Muscle of leg (tissue), 11 donors: ENCODE measurements around the gene FAH. TPM values are rescaled to one million over a fixed set of nuclear protein-coding genes. Genes with fewer than 3 reads are reported as not detected.
A peak's percentile ranks its signal among the peaks of the same experiment; 100 is the strongest.
"Not testable (repeated sequence)": the region's sequence is repeated elsewhere in the genome, so short reads cannot be mapped to it uniquely, and the experiment has no call there.

ENCODE experiments used
- DNase-seq: peaks from one replicate; pipeline ENCODE4 v3.0.0; 2013
- H3K27ac ChIP-seq: one replicate; pipeline ENCODE4 v1.5.1; 2013; ENCODE audit warnings: mild to moderate bottlenecking, low read length, control low read depth
- H3K27me3 ChIP-seq: one replicate; pipeline ENCODE4 v1.6.1; 2013; ENCODE audit warnings: low read length; ENCODE audit not compliant: control insufficient read depth, insufficient read depth
- H3K36me3 ChIP-seq: one replicate; pipeline ENCODE4 v1.6.1; 2013; ENCODE audit warnings: low read length; ENCODE audit not compliant: control insufficient read depth, insufficient read depth
- H3K4me1 ChIP-seq: one replicate; pipeline ENCODE4 v1.6.1; 2013; ENCODE audit warnings: low read length; ENCODE audit not compliant: control insufficient read depth, insufficient read depth
- H3K4me3 ChIP-seq: one replicate; pipeline ENCODE4 v1.5.1; 2013; ENCODE audit warnings: low read length, control low read depth
- H3K9me3 ChIP-seq: replicated peaks from 2 replicates; pipeline ENCODE4 v1.6.1; 2013; ENCODE audit warnings: low read depth, low read length; ENCODE audit not compliant: control insufficient read depth
- WGBS: methylation state at CpG from one replicate; pipeline ENCODE4 v1.1.5; 2013; ENCODE audit warnings: missing lambda C conversion rate; ENCODE audit not compliant: insufficient coverage; 5-methylcytosine and 5-hydroxymethylcytosine counted together
- polyA plus RNA-seq, 8 donors: library from polyadenylated mRNA; unstranded; fragments of 120-200 nt; gene quantifications; one replicate each; pipeline versions ENCODE4 v1.2.1 to v1.2.3, GENCODE V29; 2013; ENCODE audit warnings: inconsistent platforms in 1 of 8, low replicate concordance in 1 of 8; ENCODE audit not compliant: insufficient read length in 8 of 8, insufficient read depth in 1 of 8
- total RNA-seq: library from RNA; stranded (reverse); fragments of 120-200 nt; gene quantifications from one replicate; pipeline ENCODE4 v1.2.4, GENCODE V29; 2013

FAH gene
- total and polyA plus RNA-seq, 9 donors: 9.9 to 19.5 (median 13.0) TPM

GRCh38 chr15:80141916-80142598 is 10.7 kb upstream of the FAH start:
- Histone ChIP-seq H3K4me3 (no peak overlapping the region), H3K27me3 (no peaks in the 10 kb centered on the region), H3K36me3 (no peaks in the 10 kb centered on the region), H3K4me1 (no peaks in the 10 kb centered on the region), H3K27ac (no peak overlapping the region), H3K9me3 (no peaks in the 10 kb centered on the region)
- 100% methylated on average over 2 of the region's 5 CpGs for WGBS
- no peak for DNase-seq

GRCh38 chr15:80142646-80143045 is 10.2 kb upstream of the FAH start:
- no peaks in the 10 kb centered on the region for H3K4me1 ChIP-seq

GRCh38 chr15:80151148-80151547 is 1.7 kb upstream of the FAH start:
- Histone ChIP-seq H3K27me3 (no peaks in the 10 kb centered on the region), H3K9me3 (no peaks in the 10 kb centered on the region), H3K27ac (no peak overlapping the region), H3K4me1 (peaks cover 13% of the 10 kb centered on the region), H3K4me3 (no peak overlapping the region), H3K36me3 (no peaks in the 10 kb centered on the region)
- no peak for DNase-seq
- WGBS: 55% methylated on average over 6 of the region's 6 CpGs

More at GRCh38 chr15:80142646-80143045, 10.2 kb upstream of the FAH start:
- H3K4me3 ChIP-seq: no peak overlapping the region
- DNase-seq: no peak
- no peaks in the 10 kb centered on the region for H3K9me3 ChIP-seq
- H3K36me3 ChIP-seq: no peaks in the 10 kb centered on the region
- 92% methylated on average over 4 of the region's 5 CpGs for WGBS
- H3K27ac ChIP-seq: no peak overlapping the region
- H3K27me3 ChIP-seq: no peaks in the 10 kb centered on the region

- Histone ChIP-seq H3K4me3 (no peak overlapping the region), H3K36me3 (no peaks in the 10 kb centered on the region), H3K9me3 (no peaks in the 10 kb centered on the region), H3K27ac (no peak overlapping the region), H3K4me1 (peaks cover 13% of the 10 kb centered on the region), H3K27me3 (no peaks in the 10 kb centered on the region)
- DNase-seq: no peak
- WGBS: 77% methylated on average over 3 of the region's 3 CpGs
Observed at GRCh38 chr15:80151576-80151975, 1.2 kb upstream of the FAH start.

- Histone ChIP-seq H3K4me3 (peak overlapping the region; percentile 66), H3K9me3 (no peaks in the 10 kb centered on the region), H3K36me3 (no peaks in the 10 kb centered on the region), H3K4me1 (peaks cover 13% of the 10 kb centered on the region), H3K27me3 (no peaks in the 10 kb centered on the region), H3K27ac (peak overlapping the region; percentile 80)
- peak; percentile 96 for DNase-seq
- 2% methylated on average over 11 of the region's 41 CpGs for WGBS
Observed at GRCh38 chr15:80152180-80152895, 461 bp upstream of the FAH start.

- DNase-seq: no peak
- Histone ChIP-seq H3K27ac (no peak overlapping the region), H3K9me3 (no peaks in the 10 kb centered on the region), H3K36me3 (no peaks in the 10 kb centered on the region), H3K4me1 (peaks cover 13% of the 10 kb centered on the region), H3K27me3 (no peaks in the 10 kb centered on the region), H3K4me3 (no peak overlapping the region)
- WGBS: 45% methylated on average over 2 of the region's 4 CpGs
Observed at GRCh38 chr15:80153900-80154299, 1.1 kb downstream of the FAH start.

GRCh38 chr15:80154336-80154735 is 1.5 kb downstream of the FAH start:
- Histone ChIP-seq H3K4me3 (no peak overlapping the region), H3K27ac (no peak overlapping the region), H3K27me3 (no peaks in the 10 kb centered on the region), H3K4me1 (peaks cover 13% of the 10 kb centered on the region), H3K9me3 (no peaks in the 10 kb centered on the region), H3K36me3 (no peaks in the 10 kb centered on the region)
- 61% methylated on average over 3 of the region's 6 CpGs for WGBS
- DNase-seq: no peak

- Histone ChIP-seq H3K27me3 (no peaks in the 10 kb centered on the region), H3K27ac (no peak overlapping the region), H3K4me1 (peaks cover 13% of the 10 kb centered on the region), H3K9me3 (no peaks in the 10 kb centered on the region), H3K4me3 (no peak overlapping the region), H3K36me3 (peaks cover 6% of the 10 kb centered on the region)
- no peak for DNase-seq
- 56% methylated on average over 1 of the region's 5 CpGs for WGBS
Observed at GRCh38 chr15:80155001-80155377, 2.2 kb downstream of the FAH start.

GRCh38 chr15:80155378-80156175 is 2.8 kb downstream of the FAH start:
- not testable (repeated sequence) for H3K4me3 ChIP-seq, H3K9me3 ChIP-seq, H3K27me3 ChIP-seq, DNase-seq, H3K27ac ChIP-seq
- Histone ChIP-seq H3K36me3 (peaks cover 11% of the 10 kb centered on the region), H3K4me1 (peaks cover 18% of the 10 kb centered on the region)
- WGBS: 45% methylated on average over 3 of the region's 16 CpGs

- H3K4me3 ChIP-seq: no peak overlapping the region
- H3K36me3 ChIP-seq: peaks cover 15% of the 10 kb centered on the region
- H3K4me1 ChIP-seq: peaks cover 22% of the 10 kb centered on the region
- DNase-seq: no peak
- no peak overlapping the region for H3K27ac ChIP-seq
- H3K27me3 ChIP-seq: no peaks in the 10 kb centered on the region
- no CpG with 5 or more reads among the region's 8 CpGs for WGBS
- H3K9me3 ChIP-seq: no peaks in the 10 kb centered on the region
Observed at GRCh38 chr15:80156176-80156720, 3.4 kb downstream of the FAH start.
